GM19452 (cell line): ENCODE data around the gene SCLT1.
A peak's percentile ranks its signal among the peaks of the same experiment; 100 is the strongest.

Experiments used
- ATAC-seq: cut with Tn5 transposase; IDR thresholded peaks from one replicate; pipeline ENCODE4 v1.9.1; 2021; ENCODE audit not compliant: unreplicated experiment

SCLT1 gene

DNA sequence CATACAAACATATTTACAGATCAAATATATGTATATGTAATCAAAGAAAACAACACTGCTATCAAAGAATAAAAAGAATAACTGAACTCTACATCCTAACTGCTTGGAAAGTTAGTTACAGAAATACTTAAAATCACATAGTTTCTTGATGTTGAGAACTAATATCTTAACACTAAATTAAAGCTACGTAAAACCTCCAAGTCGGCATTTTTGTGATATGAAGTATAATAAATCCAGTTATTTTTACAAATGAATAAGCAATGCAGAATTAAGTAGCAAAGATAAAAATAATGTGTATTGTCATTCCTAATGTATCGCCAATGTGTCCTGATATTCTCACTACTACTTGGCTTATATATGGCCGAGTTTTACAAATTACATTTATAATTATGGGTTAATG lies 215.4 kb downstream of the SCLT1 start:
- ATAC-seq: no peak

DNA sequence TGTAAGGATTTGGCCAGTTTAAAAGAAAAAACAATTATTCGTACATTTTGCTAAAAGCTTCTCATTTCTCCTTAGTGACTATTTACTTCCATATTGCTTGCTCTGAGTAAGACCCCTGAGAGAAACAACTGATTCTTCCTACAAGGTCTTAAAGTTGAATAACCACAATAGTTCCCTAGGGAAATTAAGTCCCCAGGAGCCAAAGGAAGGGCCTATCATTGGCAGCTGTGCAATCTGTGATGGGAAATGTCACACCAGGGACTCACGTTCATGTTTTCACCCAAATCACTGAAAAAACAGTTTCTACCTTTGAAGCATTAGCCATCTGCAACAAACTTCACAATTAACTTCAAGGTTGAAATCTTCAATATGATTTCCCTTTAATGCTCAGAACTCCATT lies 217.1 kb downstream of the SCLT1 start:
- ATAC-seq: no peak

DNA sequence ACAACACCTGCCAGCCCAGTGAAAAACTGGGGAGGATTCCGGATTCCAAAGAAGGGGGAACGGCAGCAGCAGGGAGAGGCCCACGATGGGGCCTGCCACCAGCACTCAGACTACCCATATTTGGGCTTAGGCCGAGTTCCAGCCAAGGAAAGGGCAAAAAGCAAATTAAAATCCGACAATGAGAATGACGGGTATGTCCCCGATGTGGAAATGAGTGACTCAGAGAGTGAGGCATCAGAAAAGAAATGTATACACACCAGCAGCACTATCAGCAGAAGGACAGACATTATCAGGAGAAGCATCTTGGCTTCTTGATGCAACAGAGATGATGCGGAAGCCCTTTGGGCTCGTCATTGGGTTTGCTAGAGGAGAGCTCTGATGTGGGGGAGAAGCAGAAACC lies 221.4 kb downstream of the SCLT1 start:
- ATAC-seq: no peak

DNA sequence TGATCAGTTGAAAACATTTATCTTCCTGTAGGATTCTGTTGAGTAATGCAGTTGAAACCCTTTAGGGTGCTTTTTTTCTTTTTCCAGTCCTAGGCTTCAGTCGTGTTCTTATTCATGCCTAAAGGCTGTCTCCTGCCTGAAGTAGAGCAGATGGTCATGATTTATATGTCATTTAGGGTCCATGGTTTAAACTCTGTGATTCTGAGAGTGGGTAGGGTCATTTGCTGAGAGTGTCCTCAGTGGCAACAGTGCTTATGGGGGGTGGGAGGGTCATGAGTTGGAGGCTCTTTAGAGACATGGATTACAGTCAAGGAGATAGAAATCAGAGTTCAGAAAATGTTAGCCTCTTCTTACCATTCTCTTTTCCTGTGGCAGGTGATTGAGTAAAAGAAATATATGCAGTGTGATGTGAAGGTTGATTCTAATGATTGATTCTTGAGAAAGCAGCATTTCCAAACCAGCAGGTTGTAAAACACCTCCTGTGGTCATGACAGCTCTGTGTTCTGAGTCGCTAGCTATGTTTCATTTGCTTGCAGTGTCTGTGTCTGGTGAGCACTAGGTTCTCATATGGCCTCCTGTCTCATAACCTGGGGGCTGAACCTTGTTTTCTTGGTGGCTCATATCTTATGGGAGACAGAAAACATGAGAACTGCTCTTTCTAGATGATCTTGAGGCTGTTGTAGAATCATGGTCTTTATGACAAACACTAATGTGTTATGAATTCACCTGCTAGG lies 223.4 kb downstream of the SCLT1 start:
- no peak for ATAC-seq

DNA sequence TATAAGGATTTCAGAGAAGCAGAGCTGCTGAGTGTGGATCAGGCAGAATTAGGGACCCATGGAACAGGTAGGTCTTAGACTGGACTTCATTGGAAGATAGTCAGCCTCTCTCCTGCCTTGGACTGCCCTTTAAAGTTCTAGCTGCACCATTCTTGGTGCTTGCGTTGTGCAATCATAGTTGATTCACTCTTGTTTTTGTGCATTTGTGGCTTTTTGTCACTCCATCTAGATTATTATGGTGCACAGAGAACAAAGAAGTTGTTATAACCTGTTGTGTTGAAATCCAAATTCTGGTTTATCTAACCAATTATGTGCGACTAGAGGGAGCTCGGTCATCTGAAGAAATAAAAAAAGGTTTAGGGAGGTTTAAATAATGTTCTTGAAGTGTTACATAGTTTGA lies 224.6 kb downstream of the SCLT1 start:
- no peak for ATAC-seq

DNA sequence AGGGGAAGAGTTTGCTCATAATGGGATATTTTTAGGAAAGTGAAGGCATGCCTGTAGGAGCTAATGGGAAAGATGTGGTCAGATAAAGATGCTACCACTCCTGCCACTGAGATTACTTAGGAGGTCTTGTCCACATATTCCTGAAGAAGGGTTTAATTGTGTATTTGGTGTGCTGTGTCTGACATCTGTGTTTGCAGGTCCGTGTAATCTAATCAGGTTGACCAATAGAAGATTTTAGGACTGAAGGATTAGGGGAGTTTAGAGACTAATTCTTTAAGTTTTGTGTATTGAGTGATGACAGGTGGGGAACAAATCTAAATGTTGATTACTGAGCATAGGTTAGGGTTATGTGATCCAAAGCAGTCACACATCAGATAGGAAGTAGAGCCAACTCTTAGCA lies 226.6 kb downstream of the SCLT1 start:
- no peak for ATAC-seq

DNA sequence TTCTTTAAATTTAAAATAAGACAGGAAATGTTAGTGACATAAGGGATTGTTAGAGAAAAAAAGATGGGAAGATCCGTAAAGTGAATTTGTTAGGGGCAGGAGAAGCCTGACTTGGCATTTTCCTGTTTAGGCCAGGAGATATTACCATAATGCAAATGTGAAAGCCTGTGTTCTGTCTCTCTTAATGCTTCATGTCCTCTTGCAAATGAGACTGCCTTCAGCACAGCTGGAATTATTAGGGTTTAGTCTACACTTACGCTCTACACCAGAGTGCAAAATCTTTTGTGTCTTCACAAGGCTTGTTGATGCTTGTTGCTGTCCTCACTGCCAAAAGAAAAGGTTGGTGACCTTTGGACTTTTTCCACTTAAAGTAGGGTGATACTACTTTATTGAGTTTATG lies 227.1 kb downstream of the SCLT1 start:
- ATAC-seq: no peak

DNA sequence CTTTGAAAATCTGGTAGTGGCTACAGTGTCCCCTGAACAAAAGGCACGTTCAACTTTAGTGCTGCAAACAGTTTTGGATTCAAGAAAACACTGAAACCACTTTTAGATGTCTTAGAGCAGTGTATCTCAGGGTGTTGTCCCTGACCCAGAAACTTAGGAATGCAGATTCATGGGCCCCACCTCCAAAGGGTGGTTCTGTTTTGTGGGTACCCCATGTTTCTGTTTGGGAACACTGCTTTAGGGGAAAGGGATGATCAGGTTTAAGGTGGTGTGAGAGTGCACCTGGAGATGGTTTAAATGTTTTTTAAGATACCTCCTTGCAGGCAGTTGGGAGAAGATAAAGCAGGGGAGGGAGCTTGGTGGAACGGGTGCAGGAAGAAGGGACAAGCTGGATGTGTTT lies 228.2 kb downstream of the SCLT1 start:
- no peak for ATAC-seq

DNA sequence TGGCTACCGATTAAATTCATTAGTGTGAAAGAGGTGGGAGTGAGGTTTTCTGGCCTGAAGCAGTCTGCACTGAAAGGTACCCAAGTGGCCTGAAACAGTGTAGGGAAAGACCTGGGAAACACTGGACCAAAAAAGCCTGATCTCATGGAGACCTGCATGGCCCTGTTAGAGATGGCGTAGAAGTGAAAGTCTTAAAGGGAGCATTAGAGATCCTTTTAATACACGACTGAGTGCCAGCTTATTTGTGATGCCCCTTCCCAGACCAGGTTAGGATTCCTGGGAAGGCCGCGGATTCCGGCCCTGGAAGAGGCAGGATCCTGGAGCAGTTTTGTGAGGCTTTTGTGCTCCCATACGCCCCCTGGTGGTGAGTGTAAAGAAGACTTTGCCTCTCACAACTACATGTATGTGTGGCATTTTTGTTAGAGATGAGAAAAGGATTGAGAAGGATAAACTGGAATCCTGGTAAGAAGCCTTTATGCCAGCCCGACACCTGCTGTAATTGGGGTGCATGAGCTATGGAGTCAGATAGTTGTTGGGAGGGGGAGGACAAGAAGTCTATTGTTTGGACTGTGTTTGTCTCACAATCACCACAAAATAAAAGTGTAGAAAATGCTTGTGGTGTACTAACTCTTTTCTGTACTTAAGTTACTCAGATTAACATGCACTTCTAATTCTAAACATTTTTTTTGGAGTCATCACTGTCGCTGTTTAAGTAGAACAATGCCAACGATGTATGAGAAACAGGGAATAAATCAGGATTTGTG lies 229.8 kb downstream of the SCLT1 start:
- peak; percentile 53 for ATAC-seq

DNA sequence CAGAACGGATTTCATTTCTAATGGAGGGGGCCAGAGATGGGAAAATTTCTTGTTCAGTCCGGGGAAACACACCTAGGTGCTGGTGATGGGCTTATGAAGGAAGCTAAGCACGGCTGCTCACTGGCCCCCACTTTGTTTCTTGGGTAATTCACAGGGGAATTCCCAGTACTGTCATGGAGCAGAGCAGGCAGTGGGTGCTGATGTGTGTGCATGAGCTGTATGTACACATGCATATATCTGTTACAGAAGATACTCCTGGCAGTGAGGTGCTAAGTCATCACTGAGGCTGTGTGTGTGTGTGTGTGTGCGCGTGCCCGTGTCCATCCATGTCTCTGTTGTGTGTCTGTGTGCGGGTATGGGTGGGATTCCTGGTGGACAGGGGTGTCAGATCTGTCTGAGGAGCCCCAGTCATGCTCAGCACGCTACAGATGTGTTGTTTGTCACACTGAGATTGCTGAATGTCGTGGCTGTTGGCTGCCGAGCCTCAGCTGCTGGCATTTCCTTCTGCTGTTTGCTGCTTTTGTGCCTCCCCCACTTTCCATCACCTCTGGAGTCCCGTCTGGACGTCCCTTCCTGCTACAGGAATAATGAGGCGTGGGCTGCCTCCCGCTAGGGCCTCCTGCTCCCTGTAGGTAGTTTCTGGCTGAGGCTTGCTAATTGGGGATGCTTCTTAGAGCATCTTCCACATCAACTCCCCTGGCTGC lies 230.6 kb downstream of the SCLT1 start:
- ATAC-seq: peak; percentile 42

DNA sequence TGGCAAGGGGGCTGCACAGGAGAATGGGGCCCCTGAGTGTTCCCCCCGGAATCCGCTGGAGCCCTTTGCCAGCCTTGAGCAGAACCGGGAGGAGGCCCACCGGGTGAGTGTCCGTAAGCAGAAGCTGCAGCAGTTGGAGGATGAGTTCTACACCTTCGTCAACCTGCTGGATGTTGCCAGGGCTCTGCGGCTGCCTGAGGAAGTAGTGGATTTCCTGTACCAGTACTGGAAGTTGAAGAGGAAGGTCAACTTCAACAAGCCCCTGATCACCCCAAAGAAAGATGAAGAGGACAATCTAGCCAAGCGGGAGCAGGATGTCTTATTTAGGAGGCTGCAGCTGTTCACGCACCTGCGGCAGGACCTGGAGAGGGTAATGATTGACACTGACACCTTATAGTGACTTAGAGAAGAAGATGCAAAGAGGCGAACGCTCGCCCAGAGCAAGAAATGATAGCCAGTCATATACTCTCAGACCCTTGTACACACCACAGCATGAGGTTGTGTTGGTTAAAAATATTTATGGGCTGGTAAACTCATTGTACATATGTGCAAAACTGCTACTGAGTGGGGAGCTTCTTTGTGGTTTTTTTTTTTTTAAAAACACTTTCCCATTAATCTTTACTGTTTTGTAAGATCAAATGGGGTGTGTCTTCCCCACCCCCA lies 231.4 kb downstream of the SCLT1 start:
- ATAC-seq: peak; percentile 12

DNA sequence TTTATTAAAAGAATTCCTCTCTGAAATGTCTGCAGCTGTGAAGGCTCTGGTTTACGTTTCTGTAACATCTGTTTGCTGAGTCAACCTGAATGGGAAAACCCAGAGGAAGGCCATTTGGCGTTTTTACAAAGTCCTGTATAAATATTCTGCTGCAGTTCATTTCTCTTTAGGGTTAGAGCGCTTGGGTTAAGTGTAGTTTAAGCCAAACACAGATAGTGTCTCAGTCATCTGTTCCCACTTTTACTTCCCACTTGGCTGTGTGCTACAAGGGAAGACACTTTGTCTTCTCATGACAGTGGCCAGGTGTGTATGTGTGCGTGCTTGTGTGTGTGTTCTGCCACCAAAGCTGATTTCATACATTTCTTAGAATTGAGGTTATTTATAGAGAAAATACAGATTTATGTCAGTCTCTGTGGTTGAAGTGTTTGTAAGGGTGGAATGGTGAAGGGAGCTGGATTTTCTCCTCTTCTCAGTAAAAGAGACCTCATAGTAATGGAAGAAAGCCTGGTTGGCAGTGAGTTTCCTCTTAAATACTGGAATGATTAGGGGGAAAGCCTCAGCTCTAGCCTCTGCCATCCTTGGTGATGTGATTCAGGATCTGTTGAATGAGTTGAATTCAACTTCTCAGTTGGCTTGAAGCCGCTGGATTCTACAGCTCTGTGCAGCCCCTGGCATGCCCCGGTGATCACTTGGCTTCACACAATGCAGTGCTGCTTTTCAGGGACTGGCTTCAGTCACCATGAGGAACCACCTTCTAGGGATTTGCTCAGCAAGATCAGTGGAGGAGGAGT lies 233.3 kb downstream of the SCLT1 start:
- no peak for ATAC-seq

DNA sequence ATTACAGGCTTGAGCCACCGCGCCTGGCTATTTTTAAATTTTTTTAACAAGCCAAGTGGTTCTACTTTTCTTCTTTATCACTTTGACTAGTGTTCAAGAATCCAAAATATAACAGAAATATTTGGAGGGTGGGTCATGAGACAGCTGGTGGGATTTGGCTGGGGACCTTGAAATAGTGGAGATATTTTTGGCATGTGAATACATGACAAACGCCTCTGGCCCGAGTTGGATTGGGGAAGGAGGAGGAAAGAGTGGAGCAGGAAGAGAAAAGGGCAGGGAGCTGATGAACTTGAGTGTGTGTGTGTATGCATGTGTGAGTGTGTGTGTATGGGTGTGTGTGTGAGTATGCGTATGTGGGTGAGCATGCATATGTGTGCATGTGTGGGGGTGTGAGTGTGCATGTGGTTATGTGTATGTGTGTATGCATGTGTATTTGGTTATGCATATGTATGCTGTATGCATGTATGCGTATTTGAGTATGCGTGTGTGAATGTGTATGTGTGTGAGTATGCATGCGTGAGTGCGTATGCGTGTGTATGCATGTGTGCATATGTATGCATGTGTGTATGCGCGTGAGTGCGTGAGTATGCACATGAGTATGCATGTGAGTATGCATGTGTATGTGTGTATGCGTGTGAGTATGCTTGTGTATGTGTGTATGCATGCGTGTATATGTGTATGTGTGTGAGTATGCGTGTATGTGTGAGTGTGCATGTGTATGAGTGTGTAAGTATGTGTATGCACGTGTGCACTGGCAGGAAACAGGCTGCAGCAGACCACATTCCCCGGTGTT lies 234.3 kb downstream of the SCLT1 start:
- no peak for ATAC-seq

DNA sequence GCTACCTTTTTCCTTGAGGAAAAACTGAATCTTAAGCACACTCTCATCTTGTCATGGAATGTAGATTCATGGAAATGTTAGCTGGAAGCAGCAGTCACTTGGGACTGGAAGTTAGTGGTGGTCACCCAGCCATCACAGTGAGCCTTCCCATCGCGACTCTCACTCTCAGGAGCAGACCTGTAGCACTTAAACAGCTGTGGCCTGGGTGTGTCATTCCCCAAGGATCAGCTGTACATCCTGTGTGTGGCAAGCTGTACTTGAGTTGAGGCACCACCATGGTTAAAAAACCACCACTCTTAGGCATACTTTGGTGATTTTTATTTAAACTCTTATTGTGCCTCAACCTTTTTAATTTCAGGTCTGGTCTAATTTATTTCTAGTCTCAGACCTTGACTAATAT lies 237.1 kb downstream of the SCLT1 start:
- ATAC-seq: no peak

DNA sequence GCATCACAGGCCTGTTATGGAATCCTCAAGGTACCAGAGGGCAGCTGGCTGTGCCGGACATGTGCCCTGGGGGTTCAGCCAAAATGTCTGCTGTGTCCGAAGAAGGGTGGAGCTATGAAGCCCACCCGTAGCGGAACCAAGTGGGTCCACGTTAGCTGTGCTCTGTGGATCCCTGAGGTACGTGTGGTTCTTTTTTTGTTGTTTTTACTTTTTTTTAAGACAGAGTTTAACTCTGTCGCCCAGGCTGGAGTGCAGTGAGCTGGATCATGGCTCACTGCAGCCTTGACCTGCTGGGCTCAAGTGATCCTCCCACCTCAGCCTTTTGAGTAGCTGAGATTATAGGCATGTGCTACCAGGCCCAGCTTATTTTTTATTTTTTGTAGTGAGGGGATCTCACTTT lies 237.7 kb downstream of the SCLT1 start:
- ATAC-seq: no peak

DNA sequence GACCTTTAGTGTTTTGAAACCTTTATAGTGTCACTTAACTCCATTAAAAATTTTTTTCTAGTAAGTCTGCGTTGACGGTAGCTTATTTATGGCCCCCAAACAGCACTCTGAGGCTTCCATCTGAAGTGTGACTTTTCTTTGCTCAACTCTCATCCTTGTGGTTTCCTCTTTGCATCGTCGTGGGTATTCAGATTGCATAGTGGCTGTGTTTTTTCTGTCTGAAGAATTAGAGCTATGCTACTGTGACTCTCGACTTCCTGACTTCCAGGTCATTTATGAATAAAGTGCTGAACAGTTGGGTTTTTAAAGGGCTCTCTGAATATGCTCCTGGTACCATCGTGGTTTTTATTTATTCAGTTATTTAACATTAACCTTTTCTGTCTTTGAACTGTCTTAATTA lies 238.9 kb downstream of the SCLT1 start:
- peak; percentile 80 for ATAC-seq

DNA sequence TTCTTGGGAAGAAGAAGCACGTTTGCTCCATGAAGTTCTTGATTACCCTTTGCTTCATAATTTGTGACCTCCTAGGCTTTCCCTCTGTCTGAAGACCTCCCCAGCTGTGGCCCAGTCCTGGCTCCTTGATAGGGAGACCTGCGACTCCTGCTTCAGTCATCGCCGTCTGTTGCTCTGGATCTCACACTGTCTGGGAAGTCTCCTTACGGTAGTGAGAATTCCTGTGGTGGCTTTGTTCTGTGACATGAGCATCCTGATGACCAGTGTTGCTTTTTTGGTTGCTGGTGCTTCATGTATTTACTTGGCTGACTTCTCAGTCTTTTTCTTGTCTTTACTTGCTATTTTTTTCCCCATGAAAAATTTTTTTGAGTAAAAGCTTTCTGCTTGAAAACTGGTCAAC lies 239.6 kb downstream of the SCLT1 start:
- no peak for ATAC-seq

DNA sequence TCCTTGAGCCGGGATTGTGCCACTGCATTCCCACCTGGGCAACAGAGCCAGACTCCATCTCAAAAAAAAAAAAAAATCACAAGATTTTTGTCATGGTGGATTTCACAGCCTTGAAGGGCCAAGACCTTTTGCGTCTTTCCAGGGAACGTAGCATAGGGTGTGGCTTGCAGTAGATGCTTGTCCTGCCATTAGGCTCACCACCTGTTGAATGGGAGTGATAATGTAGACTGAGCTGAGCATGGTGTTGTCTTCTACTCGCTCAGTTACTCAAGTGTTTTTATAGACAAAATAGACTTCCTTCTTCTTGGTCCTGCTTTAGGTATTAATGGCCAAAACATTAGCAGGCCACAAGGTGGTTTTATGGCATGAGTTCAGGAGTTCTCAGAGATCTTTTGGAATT lies 243.1 kb downstream of the SCLT1 start:
- ATAC-seq: no peak

DNA sequence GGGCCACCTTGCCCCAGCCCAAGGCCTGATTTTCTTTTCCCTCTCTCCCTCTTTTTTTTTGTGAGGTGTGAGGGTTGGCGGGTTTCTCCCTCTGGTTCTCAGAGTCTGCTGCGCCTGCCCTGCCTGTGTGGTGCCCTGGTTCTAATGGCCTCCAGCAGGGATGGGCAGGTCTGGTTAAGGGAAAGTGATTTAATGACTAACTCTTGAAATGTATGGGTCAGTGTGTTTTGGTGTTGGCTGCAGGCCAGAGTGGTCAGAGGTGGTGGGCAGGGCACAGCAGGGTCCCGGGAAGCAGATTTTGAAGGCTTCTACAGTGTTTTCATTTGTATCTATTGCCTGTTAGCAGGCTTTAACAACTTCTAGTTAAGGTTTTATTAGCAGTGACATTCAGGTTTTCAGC lies 244.9 kb downstream of the SCLT1 start:
- no peak for ATAC-seq
